ENCODE data around the gene HJV.

Gene HJV

DNA sequence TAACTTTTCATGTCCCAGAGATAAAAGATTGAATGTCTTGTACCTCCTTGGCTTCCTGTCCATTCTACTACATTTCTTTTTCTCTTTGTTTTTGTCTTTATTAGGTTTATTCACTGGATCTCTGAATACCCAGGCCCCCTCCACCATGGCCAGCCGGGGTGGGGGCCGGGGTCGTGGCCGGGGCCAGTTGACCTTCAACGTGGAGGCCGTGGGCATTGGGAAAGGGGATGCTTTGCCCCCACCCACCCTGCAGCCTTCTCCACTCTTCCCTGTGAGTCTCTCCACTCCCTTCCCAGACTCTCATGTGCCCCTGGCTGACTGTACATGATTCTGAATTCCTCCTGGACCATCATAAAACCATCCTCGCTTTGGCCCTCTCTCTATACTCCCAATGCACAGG, 46.8 kb downstream of the HJV start:
- peak in 1 of 2 experiments; percentile 7 for DNase-seq

GRCh38 chr1:145972580-145972979, 49.0 kb downstream of the HJV start:
- DNase-seq = peak in 1 of 2 experiments; percentile 6

Data from activated T-cell treated with anti-CD3 and anti-CD28 coated beads, Interleukin-2, amount 50 U/mL, for 48 hours (primary cell).